ENCODE data around the gene LRRFIP2.
"Not testable (repeated sequence)": the region's sequence is repeated elsewhere in the genome, so short reads cannot be mapped to it uniquely, and the experiment has no call there.

The LRRFIP2 gene, protein sequence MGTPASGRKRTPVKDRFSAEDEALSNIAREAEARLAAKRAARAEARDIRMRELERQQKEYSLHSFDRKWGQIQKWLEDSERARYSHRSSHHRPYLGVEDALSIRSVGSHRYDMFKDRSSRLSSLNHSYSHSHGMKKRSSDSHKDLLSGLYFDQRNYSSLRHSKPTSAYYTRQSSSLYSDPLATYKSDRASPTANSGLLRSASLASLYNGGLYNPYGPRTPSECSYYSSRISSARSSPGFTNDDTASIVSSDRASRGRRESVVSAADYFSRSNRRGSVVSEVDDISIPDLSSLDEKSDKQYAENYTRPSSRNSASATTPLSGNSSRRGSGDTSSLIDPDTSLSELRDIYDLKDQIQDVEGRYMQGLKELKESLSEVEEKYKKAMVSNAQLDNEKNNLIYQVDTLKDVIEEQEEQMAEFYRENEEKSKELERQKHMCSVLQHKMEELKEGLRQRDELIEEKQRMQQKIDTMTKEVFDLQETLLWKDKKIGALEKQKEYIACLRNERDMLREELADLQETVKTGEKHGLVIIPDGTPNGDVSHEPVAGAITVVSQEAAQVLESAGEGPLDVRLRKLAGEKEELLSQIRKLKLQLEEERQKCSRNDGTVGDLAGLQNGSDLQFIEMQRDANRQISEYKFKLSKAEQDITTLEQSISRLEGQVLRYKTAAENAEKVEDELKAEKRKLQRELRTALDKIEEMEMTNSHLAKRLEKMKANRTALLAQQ

DNA sequence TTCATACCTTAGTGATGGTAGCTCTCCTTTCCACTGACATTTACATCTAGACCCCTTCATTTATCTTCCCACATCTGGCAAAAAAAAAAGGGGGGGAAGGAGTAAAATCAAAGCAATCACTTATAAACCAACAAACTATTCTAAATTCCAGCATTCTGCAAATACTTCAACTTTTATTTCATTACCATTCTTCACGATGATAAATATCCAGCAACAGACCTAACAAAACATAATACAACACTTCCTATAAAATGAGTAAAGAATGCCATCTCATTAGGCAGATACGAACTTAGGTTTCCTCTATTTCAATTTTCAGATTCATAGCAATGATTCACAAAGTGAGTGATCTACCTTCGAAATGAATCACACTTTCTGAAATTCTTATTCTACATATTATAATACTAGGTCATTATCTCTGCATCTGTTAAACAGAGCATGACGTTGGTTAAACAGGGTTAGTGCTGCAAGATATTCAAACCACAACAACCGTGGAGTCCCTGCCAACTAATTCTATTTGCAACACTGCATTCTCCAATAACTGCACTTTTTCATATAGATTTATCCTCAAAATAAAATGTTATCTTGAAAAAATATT, at the start of gene LRRFIP2:
Gene LRRFIP2, minus strand, starts transcription at position 51 of the 595 bp plus-strand sequence. CDS start 25,599 bp downstream, outside the sequence.
- DNase-seq, result no peak

DNA sequence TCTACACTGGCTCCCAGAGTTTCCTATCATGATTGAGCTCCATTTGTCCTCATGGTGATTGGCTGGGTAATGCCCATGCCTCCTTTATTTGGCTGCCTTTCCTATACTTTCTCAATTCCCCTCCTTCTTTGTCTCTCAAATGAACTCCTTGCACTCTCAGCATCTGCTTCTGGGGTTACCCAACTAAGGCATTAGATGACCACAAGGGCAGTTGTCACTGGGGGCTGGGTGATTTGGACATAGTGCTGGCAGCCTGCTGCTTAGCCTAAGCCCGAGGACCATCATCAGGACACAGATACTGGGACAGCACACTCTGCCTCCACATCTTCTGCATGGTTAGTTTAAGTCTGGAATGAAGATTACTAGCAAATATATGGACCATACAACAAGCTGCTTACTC, 49.2 kb upstream of the LRRFIP2 start:
- no peak for DNase-seq

DNA sequence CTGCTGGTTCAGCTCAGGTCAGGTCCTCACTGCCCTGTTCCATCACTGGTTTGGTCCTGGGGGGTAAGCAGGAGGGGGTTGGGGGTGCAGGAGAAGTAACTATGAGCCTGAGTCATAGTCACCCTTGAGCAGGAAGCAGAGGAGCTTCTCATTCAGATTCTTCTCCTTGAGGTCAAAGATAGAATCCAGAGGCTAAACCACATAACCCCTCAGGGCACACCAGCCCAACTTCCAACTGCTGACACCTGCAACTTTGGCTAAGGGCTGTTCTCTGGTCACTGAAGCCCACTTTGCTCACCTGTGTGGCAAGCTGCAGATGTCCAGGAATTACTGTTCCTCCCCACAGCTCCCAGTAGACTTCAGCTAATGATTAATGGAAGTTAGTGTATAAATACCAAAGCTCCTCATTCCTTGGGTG, 48.8 kb upstream of the LRRFIP2 start:
- DNase-seq, result no peak

DNA sequence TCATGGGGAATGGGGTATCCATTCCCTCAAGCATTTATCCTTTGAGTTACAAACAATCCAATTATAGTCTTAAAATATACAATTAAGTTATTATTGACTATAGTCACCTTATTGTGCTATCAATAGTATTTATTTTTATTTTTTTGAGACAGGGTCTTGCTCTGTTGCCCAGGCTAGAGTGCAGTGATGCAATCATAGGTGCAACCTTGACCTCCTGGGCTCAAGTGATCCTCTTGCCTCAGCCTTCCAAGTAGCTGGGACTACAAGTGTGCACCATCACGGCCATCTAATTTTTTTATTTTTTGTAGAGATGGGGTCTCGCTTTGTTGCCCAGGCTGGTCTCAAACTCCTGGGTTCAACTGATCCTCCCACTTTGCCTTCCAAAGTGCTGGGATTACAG, 48.2 kb upstream of the LRRFIP2 start:
- DNase-seq, result not testable (repeated sequence)

DNA sequence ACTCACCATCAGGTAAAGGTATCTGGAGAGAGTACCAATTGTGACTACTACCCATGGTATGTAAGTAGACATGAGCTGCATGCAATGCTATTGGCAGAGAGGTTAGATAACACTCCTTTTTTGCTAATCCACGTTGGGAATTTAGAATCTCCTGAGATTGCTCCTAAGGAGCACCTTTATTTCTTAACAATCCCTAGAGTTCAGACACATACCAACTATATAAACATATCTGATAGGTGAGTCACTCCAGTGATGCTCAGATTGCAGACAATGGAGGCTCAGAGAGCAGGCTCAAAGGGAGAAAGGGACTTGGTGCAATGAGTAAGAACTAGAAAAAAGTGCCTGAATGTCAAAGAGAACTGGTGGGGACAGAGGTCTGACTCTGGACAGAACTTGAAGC, 47.0 kb upstream of the LRRFIP2 start:
- DNase-seq, result no peak

DNA sequence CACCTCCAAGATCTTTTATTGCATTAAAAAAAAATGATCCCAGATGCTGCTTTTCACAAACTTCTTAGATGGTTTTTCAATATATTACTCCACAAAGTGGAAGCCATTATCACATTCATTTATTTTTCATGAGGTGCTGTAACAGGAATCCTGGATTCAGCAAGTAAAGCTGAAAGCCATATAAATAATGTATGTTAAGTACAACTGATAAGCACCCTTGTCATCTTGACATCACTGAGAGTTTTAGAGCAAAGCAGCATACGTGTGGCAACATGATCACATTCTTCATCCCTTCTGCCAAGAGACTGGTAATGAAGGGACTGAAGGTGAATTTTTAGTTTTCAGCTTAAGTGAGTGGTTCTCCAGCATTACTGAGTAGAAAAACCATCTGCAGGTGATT, 44.9 kb upstream of the LRRFIP2 start:
- no peak for DNase-seq

DNA sequence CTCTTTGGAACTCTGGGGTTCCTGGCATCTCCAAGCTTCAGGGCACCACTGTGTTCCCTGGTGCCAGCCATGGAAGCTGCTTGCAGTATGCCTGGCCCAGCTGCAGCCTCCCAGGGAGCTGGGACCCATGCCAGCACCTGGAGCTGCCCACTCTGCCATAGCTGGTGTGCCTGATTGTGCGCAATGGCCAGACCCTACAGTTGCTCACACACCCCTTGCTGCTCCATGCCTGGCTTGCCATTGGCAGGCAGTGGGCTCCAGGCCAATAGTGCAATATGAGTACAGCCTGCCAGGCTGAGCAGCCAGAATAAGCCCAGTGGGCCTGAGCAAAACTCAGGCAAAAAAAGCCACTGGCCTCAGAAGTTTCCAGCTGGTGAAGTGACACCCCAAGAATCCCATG, 43.8 kb upstream of the LRRFIP2 start:
- no peak for DNase-seq

DNA sequence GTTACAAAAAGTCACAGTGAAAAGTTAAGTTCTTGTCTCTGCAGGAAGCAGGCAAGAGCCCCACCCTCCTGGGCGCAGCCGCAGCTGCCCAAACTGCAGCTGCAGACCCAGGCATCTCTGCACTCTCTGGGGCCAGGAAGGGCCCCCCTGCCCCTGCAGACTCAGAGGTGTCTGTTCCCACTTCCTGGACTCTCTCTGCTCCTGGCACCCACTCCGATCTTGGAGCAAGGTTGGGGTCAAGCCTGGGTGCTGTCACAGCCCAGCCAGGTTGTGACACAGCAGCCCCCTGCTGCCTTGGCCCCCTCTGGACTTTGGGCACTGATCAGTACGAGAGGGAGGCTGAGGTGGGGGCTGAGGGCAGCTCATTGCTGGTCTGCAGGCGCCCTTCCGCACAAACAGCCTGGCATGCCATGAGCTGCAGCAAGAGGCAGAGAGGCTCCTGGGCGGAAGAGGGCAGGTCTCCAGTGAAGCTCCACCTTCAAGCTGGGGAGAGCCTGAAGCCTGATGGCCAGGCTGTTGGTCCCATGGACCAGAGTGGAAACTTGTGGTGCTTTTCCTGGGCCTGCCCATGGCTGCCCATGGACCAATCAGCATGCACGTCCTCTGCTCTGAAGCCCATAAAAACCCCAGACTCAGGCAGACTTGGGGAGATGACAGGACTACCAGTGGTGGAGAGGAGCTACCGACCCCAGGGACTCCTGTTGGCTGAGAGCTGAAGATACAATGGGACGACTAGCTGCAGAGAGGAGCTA, 42.9 kb upstream of the LRRFIP2 start:
- DNase-seq, result no peak

DNA sequence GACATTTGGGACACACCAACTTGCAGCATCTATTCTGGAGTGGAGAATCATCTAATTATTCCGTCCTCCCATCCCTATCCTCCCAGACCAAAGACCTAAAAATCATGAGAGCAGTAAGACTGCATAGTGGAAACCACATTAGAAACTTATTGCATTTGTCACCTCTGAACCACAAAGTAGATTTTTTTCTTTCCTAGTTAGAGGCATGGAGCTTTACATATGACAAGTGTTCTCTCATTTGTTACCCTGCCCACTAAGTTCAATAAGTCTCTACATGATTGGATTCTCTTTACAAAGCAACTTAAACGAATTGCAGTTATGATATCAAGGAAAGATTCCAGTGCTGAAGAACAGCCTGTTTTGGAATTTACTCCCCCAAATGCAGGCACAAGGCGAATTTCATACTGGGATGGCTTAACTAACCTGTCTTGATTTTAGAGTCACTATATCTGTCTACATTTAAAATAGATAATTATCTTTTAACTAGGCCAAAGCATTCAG, 42.3 kb upstream of the LRRFIP2 start:
- no peak for DNase-seq

DNA sequence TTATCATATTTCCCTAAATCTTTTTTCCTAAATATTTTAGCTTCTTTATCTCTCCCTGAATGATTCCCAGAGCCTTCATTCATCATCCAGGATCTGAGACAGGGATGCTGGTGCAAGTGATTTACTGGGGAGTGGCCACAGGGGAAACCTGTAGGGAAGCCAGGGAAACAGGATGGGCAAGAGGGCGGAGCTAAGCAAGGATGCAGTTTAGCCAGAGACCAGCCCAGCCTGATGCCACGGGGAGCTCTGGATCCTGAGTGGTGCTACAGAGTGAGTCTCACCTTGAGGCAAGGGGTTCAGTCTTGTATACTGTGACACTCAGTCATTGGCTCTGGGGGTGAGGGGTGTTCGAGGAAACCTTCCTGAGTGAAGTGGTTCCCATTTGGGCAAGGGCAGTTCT, 39.7 kb upstream of the LRRFIP2 start:
- no peak for DNase-seq

DNA sequence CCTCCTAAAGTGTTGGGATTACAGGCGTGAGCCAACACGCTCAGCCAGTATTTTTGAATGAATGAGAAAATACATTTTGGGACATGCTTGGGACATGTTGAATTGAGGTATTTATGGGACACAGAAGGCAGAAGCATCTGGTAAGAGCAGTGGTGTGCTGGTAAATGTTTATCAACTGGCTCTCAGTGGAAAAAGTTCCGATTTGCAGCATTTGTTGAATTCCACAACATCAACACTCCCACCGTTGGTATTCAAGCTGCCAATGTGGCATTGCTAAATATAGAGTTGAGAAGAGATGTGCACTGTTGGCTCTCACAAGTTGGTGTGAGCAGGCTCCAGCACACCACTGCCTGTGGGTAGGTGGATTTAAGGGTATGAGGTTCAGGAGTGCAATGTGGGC, 35.8 kb upstream of the LRRFIP2 start:
- DNase-seq, result no peak

DNA sequence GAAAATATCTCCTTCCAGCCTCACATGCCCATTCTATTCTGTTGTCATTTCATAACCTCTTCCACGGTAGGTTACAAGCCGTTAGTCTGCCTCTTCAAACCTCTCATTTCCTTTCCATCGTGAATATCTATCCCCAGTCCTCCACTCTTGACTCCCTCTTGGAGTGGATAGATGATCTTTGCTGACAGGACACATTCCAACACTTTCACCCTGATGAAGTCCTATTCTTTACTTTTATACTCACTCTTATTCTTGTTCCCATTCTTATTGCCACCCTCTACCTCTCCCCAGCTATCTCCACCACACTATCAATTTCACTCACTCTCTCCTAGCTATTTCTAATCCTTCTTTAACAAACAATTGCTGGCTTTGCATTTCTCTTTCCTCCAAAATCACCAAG, 34.2 kb upstream of the LRRFIP2 start:
- not testable (repeated sequence) for DNase-seq

DNA sequence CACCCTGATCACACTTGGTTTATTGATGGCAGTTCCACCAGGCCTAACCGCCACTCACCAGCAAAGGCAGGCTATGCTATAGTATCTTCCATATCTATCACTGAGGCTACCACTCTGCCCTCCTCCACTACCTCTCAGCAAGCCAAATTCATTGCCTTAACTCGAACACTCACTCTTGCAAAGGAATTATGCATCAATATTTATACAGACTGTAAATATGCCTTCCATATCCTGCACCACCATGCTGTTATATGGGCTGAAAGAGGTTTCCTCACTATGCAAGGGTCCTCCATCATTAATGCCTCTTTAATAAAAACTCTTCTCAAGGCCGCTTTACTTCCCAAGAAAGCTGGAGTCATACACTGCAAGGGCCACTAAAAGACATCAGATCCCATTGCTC, 33.6 kb upstream of the LRRFIP2 start:
- not testable (repeated sequence) for DNase-seq

DNA sequence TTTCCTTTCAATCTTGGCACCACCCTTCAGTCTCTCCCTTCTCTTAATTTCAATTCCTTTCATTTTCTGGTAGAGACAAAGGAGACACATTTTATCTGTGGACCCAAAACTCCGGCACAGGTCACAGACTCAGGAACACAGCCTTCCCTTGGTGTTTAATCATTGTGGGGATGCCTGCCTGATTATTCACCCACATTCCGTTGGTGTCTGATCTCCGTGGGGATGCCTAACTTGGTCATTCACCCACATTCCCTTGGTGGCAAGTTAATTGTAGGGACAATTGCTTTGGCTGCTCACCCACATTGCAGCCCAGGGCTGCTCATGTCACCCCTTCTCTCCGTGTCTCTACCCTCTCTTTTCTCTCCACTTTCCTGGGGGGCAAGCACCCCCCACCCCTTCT, 31.7 kb upstream of the LRRFIP2 start:
- not testable (repeated sequence) for DNase-seq

DNA sequence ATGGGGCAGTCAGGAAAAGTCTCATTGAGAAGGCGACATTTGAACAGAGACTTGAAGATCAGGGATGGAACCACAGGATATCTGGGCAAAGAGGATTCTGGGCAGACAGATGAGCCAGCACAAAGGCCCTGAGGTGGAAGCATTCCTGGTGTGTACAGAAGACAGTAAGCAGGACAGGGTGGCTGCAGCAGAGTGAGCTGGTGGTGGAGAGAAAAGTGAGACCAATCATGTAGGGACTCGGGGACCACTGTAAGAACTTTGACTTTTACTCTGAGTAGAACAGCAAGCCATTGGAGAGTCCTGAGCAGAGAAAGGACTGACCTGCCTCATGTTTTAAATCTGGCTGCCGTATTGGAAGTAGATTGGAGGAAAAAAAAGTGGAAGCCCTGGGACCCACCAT, 29.9 kb upstream of the LRRFIP2 start:
- no peak for DNase-seq

DNA sequence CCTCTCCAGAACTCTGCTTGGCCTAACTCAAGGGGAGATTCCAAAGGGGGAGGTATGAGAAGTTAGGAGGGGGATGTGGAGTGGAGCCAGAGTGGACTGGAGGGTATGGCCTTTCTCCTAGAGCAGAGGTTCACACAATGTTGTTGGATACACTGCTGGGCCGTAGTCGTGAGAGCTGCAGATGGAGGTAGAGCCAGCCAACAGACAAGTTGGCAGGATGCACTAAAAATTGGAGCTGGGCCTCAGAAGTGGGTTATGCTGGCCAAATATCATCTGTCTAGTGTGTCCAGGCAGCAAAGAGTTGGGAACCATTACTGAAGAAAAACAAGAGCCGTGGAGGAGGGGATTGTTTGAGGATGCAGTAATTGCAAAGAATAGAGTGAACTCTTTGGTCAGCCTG, 27.7 kb upstream of the LRRFIP2 start:
- DNase-seq, result no peak

DNA sequence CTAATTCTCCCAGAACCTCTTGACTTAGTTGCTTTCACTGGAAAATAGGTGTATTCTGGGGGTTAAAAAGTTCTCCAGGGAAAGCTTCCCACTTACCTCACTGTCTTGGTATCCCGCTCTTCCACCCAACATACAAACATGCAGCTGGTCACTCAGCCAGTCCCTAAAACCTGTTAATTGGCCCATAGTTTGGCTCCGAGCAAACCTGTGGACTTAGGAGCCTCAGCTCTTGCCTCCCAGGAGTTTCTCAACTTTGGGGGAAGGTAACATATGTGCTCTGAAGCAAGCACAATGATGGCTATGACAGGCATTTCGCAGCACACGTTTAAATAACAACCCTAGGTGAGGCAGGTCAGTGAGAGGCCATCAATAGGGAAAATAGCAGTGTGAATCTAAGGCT, 25.8 kb upstream of the LRRFIP2 start:
- no peak for DNase-seq

DNA sequence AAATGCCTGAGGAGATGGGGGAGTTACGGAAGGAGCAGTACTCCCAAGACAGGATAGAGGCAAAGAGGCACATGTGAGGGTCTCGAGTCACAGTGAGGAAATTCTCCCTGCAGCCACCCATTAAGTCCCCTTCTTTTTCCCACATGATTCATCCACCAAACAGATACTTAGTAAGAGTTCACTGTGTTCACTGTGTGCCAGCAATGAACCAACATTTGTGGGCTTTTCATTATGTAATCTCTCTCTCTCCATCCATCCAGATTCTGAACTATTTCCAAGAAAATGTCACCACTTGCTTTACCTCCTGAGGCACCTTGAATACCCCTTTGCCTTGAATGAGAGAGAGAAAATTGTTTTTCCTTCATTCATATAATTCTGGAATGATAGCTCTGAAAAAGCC, 24.6 kb upstream of the LRRFIP2 start:
- no peak for DNase-seq

DNA sequence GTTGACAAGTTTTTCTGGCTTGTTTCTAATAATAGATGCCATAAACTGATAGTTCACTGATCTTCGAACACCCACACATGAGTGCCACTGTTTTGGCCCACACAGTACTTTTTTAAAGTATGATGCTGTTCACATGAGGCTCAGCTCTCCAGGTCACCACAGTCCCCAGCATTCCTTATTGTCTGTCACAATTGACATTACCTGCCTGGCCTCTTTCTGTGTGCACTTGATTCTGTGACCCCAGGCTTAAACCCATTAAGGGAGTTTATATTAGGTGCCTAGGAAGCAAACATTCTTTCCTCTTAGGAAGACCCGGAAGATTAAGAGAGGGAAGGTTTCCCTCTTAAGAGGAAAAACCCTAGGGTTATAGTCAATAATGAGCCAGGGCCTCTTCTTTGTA, 24.2 kb upstream of the LRRFIP2 start:
- no peak for DNase-seq

DNA sequence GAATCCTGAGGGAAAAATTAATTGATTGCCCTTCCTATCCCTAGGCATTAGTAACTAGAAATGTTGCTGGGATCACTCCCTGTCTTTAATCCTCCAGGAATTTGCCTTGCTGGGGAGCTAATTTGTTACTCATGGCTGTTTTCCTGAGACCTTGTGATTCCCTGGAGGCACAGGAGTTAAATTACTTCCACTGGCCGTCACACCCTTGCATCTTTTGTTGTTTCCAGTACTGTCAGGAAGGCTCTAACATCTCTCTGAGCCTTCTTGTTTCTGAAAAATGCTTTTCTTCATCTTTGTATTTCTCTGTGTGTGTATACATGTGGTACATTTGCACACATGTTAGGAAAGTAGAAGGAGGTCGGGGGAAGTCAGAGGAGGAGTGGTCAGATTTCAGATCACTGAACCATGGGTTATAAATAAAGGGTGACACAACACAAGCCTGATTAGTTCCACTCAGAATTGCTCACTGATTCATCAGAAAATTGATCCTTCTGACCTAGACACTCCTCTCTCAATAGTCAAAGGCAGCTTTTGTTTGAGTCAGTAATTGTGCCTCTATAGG, 23.5 kb upstream of the LRRFIP2 start:
- DNase-seq, result no peak

DNA sequence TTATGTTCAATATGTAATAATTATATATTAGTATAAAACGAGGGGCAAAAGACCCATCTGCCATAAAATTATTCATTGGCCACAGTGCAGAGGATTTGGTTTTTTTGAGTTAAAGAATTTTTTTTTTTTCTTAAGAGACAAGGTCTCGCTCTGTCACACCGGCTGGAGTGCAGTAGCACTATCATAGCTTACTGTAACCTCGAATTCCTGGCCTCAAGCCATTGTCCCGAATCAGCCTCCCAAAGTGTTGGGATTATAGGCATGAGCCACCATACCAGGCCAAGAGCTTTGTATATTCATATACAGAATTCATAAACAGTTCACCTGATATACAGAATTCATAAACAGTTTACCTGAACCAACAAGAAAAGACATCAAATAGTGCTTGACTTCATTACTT, 20.2 kb upstream of the LRRFIP2 start:
- no peak for DNase-seq

DNA sequence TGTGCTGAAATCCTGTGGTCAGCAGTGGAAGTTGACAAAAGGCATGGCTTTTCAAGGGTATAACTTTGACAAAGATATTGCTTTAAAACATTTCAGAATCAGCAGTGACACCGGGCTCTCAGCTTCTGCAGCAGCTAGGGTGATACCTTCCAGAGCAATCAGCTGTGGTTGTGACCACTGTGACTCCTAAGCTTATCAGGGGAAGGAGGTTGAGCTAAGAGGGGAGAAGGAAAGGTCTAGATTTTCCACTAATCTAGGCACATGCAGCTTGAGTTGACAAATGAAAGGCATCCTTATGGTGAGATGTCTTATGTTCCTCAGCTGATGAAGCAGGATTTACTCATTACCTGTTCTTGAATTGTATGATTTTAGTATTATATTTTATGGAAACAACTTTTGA, 16.3 kb upstream of the LRRFIP2 start:
- no peak for DNase-seq

DNA sequence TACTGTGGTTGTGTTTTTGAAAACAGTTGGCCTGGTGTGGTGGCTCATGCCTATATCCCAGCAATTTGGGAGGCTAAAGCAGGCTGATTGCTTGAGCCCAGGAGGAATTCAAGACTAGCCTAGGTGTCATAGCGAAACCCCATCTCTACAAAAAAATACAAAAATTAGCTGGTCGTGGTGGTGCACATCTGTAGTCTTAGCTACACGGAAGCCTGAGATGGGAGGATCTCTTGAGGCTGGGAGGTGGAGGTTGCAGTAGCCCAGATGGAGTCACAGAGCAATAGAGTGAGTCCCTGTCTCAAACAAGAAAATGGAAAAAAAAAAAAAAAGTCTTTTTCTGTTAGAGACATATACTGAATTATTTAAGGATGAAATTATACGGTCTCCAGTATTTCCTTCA, 14.7 kb upstream of the LRRFIP2 start:
- DNase-seq, result no peak

Data from NCI-H2227 treated with DMSO at 0.1 percent for 48 hours (cell line).